Measurements from ENCODE around the gene CDR2L.

Gene CDR2L

GRCh38 chr17:74952431-74953133 lies 34.9 kb upstream of the CDR2L start:
- no peaks in the 10 kb centered on the region for H3K4me1 Mint-ChIP-seq
- H3K36me3 Mint-ChIP-seq: no peaks in the 10 kb centered on the region
- no peaks in the 10 kb centered on the region for H3K9me3 Mint-ChIP-seq

GRCh38 chr17:74953134-74953687 lies 34.2 kb upstream of the CDR2L start:
- H3K27ac Mint-ChIP-seq: no peak overlapping the region
- DNase-seq (ENCODE audit: low spot score in 2 of 2) (no peak), ATAC-seq (ENCODE audit: low read depth) (no peak)
- no peaks in the 10 kb centered on the region for H3K4me1 Mint-ChIP-seq
- H3K9me3 Mint-ChIP-seq: no peaks in the 10 kb centered on the region
- H3K4me3 Mint-ChIP-seq: no peak overlapping the region
- peaks cover 5% of the 10 kb centered on the region for H3K27me3 Mint-ChIP-seq
- no peaks in the 10 kb centered on the region for H3K36me3 Mint-ChIP-seq

More at GRCh38 chr17:74952431-74953133, 34.9 kb upstream of the CDR2L start:
- H3K4me3 Mint-ChIP-seq: no peak overlapping the region
- DNase-seq (ENCODE audit: low spot score in 2 of 2) (no peak), ATAC-seq (ENCODE audit: low read depth) (no peak)
- H3K27ac Mint-ChIP-seq: no peak overlapping the region
- H3K27me3 Mint-ChIP-seq: peaks cover 10% of the 10 kb centered on the region

- Mint-ChIP-seq H3K36me3 (no peaks in the 10 kb centered on the region), H3K27me3 (peaks cover 5% of the 10 kb centered on the region), H3K4me1 (no peaks in the 10 kb centered on the region), H3K4me3 (no peak overlapping the region), H3K9me3 (no peaks in the 10 kb centered on the region), H3K27ac (no peak overlapping the region)
- ATAC-seq (ENCODE audit: low read depth) (no peak), DNase-seq (ENCODE audit: low spot score in 2 of 2) (no peak)
These were observed 33.3 kb upstream of the CDR2L start for GRCh38 chr17:74954115-74954514.

GRCh38 chr17:74954665-74955421 lies 32.6 kb upstream of the CDR2L start:
- DNase-seq (ENCODE audit: low spot score in 2 of 2): peak in 1 of 2 donors; percentile 10
- ATAC-seq (ENCODE audit: low read depth): peak; percentile 56
- Mint-ChIP-seq H3K27ac (no peak overlapping the region), H3K4me1 (no peaks in the 10 kb centered on the region), H3K9me3 (no peaks in the 10 kb centered on the region), H3K36me3 (no peaks in the 10 kb centered on the region), H3K4me3 (no peak overlapping the region), H3K27me3 (peaks cover 7% of the 10 kb centered on the region)

GRCh38 chr17:74956093-74956492 lies 31.3 kb upstream of the CDR2L start:
- H3K4me1 Mint-ChIP-seq: peaks cover 3% of the 10 kb centered on the region
- peaks cover 5% of the 10 kb centered on the region for H3K27me3 Mint-ChIP-seq
- ATAC-seq (ENCODE audit: low read depth): no peak
- H3K36me3 Mint-ChIP-seq: no peaks in the 10 kb centered on the region
- no peak overlapping the region for H3K27ac Mint-ChIP-seq
- no peak for DNase-seq (ENCODE audit: low spot score in 2 of 2)
- no peaks in the 10 kb centered on the region for H3K9me3 Mint-ChIP-seq
- H3K4me3 Mint-ChIP-seq: no peak overlapping the region

GRCh38 chr17:74957935-74958740 lies 29.3 kb upstream of the CDR2L start:
- no peak overlapping the region for H3K27ac Mint-ChIP-seq
- no peaks in the 10 kb centered on the region for H3K9me3 Mint-ChIP-seq
- H3K4me1 Mint-ChIP-seq: peaks cover 7% of the 10 kb centered on the region
- DNase-seq (ENCODE audit: low spot score in 2 of 2) (peak; percentile 84 to 94), ATAC-seq (ENCODE audit: low read depth) (peak; percentile 55)
- no peak overlapping the region for H3K4me3 Mint-ChIP-seq
- no peaks in the 10 kb centered on the region for H3K36me3 Mint-ChIP-seq
- peaks cover 5% of the 10 kb centered on the region for H3K27me3 Mint-ChIP-seq

- H3K9me3 Mint-ChIP-seq: no peaks in the 10 kb centered on the region
- no peak overlapping the region for H3K27ac Mint-ChIP-seq
- no peak overlapping the region for H3K4me3 Mint-ChIP-seq
- DNase-seq (ENCODE audit: low spot score in 2 of 2): no peak
- peaks cover 3% of the 10 kb centered on the region for H3K27me3 Mint-ChIP-seq
- no peak for ATAC-seq (ENCODE audit: low read depth)
- H3K4me1 Mint-ChIP-seq: peaks cover 7% of the 10 kb centered on the region
- H3K36me3 Mint-ChIP-seq: no peaks in the 10 kb centered on the region
These were observed 27.5 kb upstream of the CDR2L start for GRCh38 chr17:74959826-74960515.

GRCh38 chr17:74960570-74961342 lies 26.7 kb upstream of the CDR2L start:
- Mint-ChIP-seq H3K27me3 (peaks cover 8% of the 10 kb centered on the region), H3K36me3 (no peaks in the 10 kb centered on the region), H3K9me3 (no peaks in the 10 kb centered on the region), H3K4me1 (peaks cover 11% of the 10 kb centered on the region), H3K4me3 (no peak overlapping the region), H3K27ac (no peak overlapping the region)
- ATAC-seq (ENCODE audit: low read depth) (peak; percentile 76), DNase-seq (ENCODE audit: low spot score in 2 of 2) (peak in 1 of 2 donors; percentile 31)

- Mint-ChIP-seq H3K27me3 (peaks cover 8% of the 10 kb centered on the region), H3K9me3 (no peaks in the 10 kb centered on the region), H3K27ac (no peak overlapping the region), H3K4me3 (no peak overlapping the region), H3K4me1 (peaks cover 11% of the 10 kb centered on the region), H3K36me3 (no peaks in the 10 kb centered on the region)
- DNase-seq (ENCODE audit: low spot score in 2 of 2) (peak; percentile 81 to 88), ATAC-seq (ENCODE audit: low read depth) (peak; percentile 70)
These were observed 25.6 kb upstream of the CDR2L start for GRCh38 chr17:74961657-74962350.

- Mint-ChIP-seq H3K9me3 (no peaks in the 10 kb centered on the region), H3K36me3 (no peaks in the 10 kb centered on the region), H3K27me3 (peaks cover 8% of the 10 kb centered on the region), H3K27ac (no peak overlapping the region), H3K4me3 (no peak overlapping the region), H3K4me1 (peaks cover 11% of the 10 kb centered on the region)
- no peak for DNase-seq (ENCODE audit: low spot score in 2 of 2)
- ATAC-seq (ENCODE audit: low read depth): no peak
These were observed 24.6 kb upstream of the CDR2L start for GRCh38 chr17:74962622-74963394.

GRCh38 chr17:74963656-74964055 lies 23.8 kb upstream of the CDR2L start:
- ATAC-seq (ENCODE audit: low read depth) (no peak), DNase-seq (ENCODE audit: low spot score in 2 of 2) (no peak)
- no peak overlapping the region for H3K27ac Mint-ChIP-seq
- no peaks in the 10 kb centered on the region for H3K36me3 Mint-ChIP-seq
- H3K9me3 Mint-ChIP-seq: no peaks in the 10 kb centered on the region
- H3K4me3 Mint-ChIP-seq: no peak overlapping the region
- H3K27me3 Mint-ChIP-seq: peaks cover 8% of the 10 kb centered on the region
- peaks cover 11% of the 10 kb centered on the region for H3K4me1 Mint-ChIP-seq

GRCh38 chr17:74964246-74964761 lies 23.1 kb upstream of the CDR2L start:
- H3K9me3 Mint-ChIP-seq: no peaks in the 10 kb centered on the region
- no peaks in the 10 kb centered on the region for H3K36me3 Mint-ChIP-seq
- ATAC-seq (ENCODE audit: low read depth) (no peak), DNase-seq (ENCODE audit: low spot score in 2 of 2) (no peak)
- peaks cover 8% of the 10 kb centered on the region for H3K27me3 Mint-ChIP-seq
- H3K4me1 Mint-ChIP-seq: peaks cover 11% of the 10 kb centered on the region
- H3K27ac Mint-ChIP-seq: no peak overlapping the region
- no peak overlapping the region for H3K4me3 Mint-ChIP-seq

All from memory B cell (primary cell).